ENCODE measurements around the gene AFF3.

AFF3 gene

GRCh38 chr2:100046961-100047947 is 95.1 kb downstream of the AFF3 start:
- TF ChIP-seq CTCF (IDR thresholded peaks at IDR 0.05; ENCODE audit: control insufficient read depth, extremely low read depth, insufficient read depth), result no peak
- no peak for DNase-seq (ENCODE audit: low read depth)
- H3K4me3 ChIP-seq (ENCODE audit: low read depth, low read length), result no peak overlapping the region

- TF ChIP-seq CTCF (IDR thresholded peaks at IDR 0.05; ENCODE audit: control insufficient read depth, extremely low read depth, insufficient read depth), result no peak
- H3K4me3 ChIP-seq (ENCODE audit: low read depth, low read length), result no peak overlapping the region
- no peak for DNase-seq (ENCODE audit: low read depth)
Measured at GRCh38 chr2:100045000-100045399, 97.4 kb downstream of the AFF3 start.

GRCh38 chr2:100043891-100044255 is 98.5 kb downstream of the AFF3 start:
- H3K4me3 ChIP-seq (ENCODE audit: low read depth, low read length), result no peak overlapping the region
- no peak for TF ChIP-seq CTCF (IDR thresholded peaks at IDR 0.05; ENCODE audit: control insufficient read depth, extremely low read depth, insufficient read depth)
- no peak for DNase-seq (ENCODE audit: low read depth)

GRCh38 chr2:100043081-100043890 is 99.1 kb downstream of the AFF3 start:
- no peak overlapping the region for H3K4me3 ChIP-seq (ENCODE audit: low read depth, low read length)
- DNase-seq (ENCODE audit: low read depth), result no peak
- no peak for TF ChIP-seq CTCF (IDR thresholded peaks at IDR 0.05; ENCODE audit: control insufficient read depth, extremely low read depth, insufficient read depth)

- no peak overlapping the region for H3K4me3 ChIP-seq (ENCODE audit: low read depth, low read length)
- no peak for TF ChIP-seq CTCF (IDR thresholded peaks at IDR 0.05; ENCODE audit: control insufficient read depth, extremely low read depth, insufficient read depth)
- no peak for DNase-seq (ENCODE audit: low read depth)
Measured at GRCh38 chr2:100042562-100042961, 99.8 kb downstream of the AFF3 start.

GRCh38 chr2:100041946-100042345 is 100.4 kb downstream of the AFF3 start:
- H3K4me3 ChIP-seq (ENCODE audit: low read depth, low read length), result no peak overlapping the region
- no peak for DNase-seq (ENCODE audit: low read depth)
- no peak for TF ChIP-seq CTCF (IDR thresholded peaks at IDR 0.05; ENCODE audit: control insufficient read depth, extremely low read depth, insufficient read depth)

All from LNCaP clone FGC (cell line).